ENCODE data around the gene DPF3. TPM values are rescaled to one million over a fixed set of nuclear protein-coding genes. Genes with fewer than 3 reads are reported as not detected.

Gene DPF3
- total and polyA plus RNA-seq, 7 donors = 2.3 to 25.3 (median 19.4) TPM

- DNase-seq (no peak), ATAC-seq (no peak)
- WGBS, 3 donors = 82 to 88% (median 87%) methylated on average over 14 of the region's 14 CpGs
- Histone ChIP-seq H3K4me1 (peaks cover 45% of the 10 kb centered on the region), H3K27me3 (ENCODE audit: insufficient read depth in 3 of 3, low read length in 2 of 3) (no peaks in the 10 kb centered on the region), H3K36me3 (ENCODE audit: insufficient read depth in 1 of 2, low read depth in 1 of 2) (no peaks in the 10 kb centered on the region), H3K9me3 (no peaks in the 10 kb centered on the region), H3K4me3 (no peak overlapping the region), H3K27ac (no peak overlapping the region)
- intact Hi-C loops (cut with DNase I) = loop anchor here in 1 of 2 donors (5.0 kb wide), 1 partner anchor 153 kb away; the partner anchor contains the start of gene DPF3
- TF ChIP-seq, protein P1, sequence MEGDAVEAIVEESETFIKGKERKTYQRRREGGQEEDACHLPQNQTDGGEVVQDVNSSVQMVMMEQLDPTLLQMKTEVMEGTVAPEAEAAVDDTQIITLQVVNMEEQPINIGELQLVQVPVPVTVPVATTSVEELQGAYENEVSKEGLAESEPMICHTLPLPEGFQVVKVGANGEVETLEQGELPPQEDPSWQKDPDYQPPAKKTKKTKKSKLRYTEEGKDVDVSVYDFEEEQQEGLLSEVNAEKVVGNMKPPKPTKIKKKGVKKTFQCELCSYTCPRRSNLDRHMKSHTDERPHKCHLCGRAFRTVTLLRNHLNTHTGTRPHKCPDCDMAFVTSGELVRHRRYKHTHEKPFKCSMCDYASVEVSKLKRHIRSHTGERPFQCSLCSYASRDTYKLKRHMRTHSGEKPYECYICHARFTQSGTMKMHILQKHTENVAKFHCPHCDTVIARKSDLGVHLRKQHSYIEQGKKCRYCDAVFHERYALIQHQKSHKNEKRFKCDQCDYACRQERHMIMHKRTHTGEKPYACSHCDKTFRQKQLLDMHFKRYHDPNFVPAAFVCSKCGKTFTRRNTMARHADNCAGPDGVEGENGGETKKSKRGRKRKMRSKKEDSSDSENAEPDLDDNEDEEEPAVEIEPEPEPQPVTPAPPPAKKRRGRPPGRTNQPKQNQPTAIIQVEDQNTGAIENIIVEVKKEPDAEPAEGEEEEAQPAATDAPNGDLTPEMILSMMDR (IDR thresholded peaks at IDR 0.05) = no peak
Observed at GRCh38 chr14:72739446-72740405, 154.2 kb downstream of the DPF3 start.

DNA sequence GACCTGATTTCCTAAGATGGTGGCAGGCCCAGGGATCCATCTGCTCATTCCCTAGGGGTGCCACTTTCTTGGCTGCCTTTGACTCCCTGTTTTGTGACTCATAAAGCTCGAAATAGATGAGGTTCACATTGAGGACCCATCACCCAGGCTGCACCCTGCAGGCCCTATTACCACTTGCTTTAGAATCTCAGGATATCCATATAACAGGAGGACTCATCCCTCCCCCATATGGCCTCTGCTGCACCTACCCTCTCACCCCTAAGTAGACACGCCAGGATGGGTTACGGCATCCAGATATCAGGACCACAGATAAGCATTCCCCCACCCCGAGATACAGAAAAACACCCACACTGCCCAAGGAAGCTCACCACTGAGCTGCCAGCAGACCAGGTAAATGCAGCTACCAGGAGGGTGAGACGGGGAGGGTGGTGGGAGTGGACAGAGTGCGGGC is 155.7 kb downstream of the DPF3 start:
- Histone ChIP-seq H3K36me3 (ENCODE audit: insufficient read depth in 1 of 2, low read depth in 1 of 2) (no peaks in the 10 kb centered on the region), H3K27ac (no peak overlapping the region), H3K4me3 (no peak overlapping the region), H3K27me3 (ENCODE audit: insufficient read depth in 3 of 3, low read length in 2 of 3) (no peaks in the 10 kb centered on the region), H3K9me3 (no peaks in the 10 kb centered on the region), H3K4me1 (peaks cover 45% of the 10 kb centered on the region)
- intact Hi-C loops (cut with DNase I) = no loop called here
- DNase-seq (no peak), ATAC-seq (peak; percentile 29 to 74 (median 64))
- TF ChIP-seq, protein P1 (IDR thresholded peaks at IDR 0.05) = no peak
- 83 to 91% (median 87%) methylated on average over 6 of the region's 6 CpGs for WGBS, 3 donors

- 45 to 75% (median 60%) methylated on average over 6 of the region's 6 CpGs for WGBS, 3 donors
- H3K27ac ChIP-seq = no peak overlapping the region
- H3K4me1 ChIP-seq = peaks cover 41% of the 10 kb centered on the region
- TF ChIP-seq, protein P1 (IDR thresholded peaks at IDR 0.05) = no peak
- no peak overlapping the region for H3K4me3 ChIP-seq
- DNase-seq (no peak), ATAC-seq (peak in 1 of 4 donors; percentile 8)
- H3K27me3 ChIP-seq (ENCODE audit: insufficient read depth in 3 of 3, low read length in 2 of 3) = no peaks in the 10 kb centered on the region
- H3K36me3 ChIP-seq (ENCODE audit: insufficient read depth in 1 of 2, low read depth in 1 of 2) = no peaks in the 10 kb centered on the region
- intact Hi-C loops (cut with DNase I) = no loop called here
- no peaks in the 10 kb centered on the region for H3K9me3 ChIP-seq
Observed at GRCh38 chr14:72737560-72737943, 156.3 kb downstream of the DPF3 start.

- no peak for DNase-seq
- TF ChIP-seq, protein P1 (IDR thresholded peaks at IDR 0.05) = no peak
- Histone ChIP-seq H3K27ac (peak overlapping the region; percentile 2), H3K4me3 (no peak overlapping the region), H3K4me1 (peaks cover 35% of the 10 kb centered on the region), H3K27me3 (ENCODE audit: insufficient read depth in 3 of 3, low read length in 2 of 3) (no peaks in the 10 kb centered on the region), H3K9me3 (no peaks in the 10 kb centered on the region), H3K36me3 (ENCODE audit: insufficient read depth in 1 of 2, low read depth in 1 of 2) (no peaks in the 10 kb centered on the region)
- intact Hi-C loops (cut with DNase I) = no loop called here
- peak in 3 of 4 donors; percentile 35 to 54 (median 49) for ATAC-seq
- 34 to 58% (median 36%) methylated on average over 14 of the region's 14 CpGs for WGBS, 3 donors
Observed at GRCh38 chr14:72736786-72737559, 156.9 kb downstream of the DPF3 start.
